ENCODE results near the gene SLC31A1. TPM values are rescaled to one million over a fixed set of nuclear protein-coding genes. Genes with fewer than 3 reads are reported as not detected.

SLC31A1 gene
- total and polyA plus RNA-seq, 2 of the 8 experiments (the other 6 are each of a cell fraction or from before 2014, with no cell fraction given): 23.9 to 40.8 TPM

DNA sequence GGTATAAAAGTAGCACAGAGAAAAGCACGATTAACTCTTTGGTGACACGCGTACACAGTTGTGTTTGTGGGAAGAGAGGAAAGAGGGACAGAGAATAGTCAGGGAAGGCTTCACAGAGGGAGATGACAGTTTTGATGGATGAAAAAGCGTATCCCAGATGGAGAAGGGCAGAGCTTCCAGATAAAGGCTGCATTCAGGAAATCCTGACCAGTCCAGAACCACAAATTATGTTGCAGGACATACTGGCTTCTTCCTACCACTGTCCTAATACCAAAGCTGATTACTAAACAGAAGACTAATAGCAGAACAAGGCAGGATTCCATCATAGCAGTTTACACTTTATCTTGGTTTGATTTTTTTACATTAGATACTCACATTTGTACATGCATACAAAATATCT, 36.1 kb upstream of the SLC31A1 start:
- Histone ChIP-seq H2AK5ac (ENCODE audit: low read depth, low read length) (no peak overlapping the region), H3K27me3 (replicated peaks in 1 of 4; ENCODE audit: control insufficient read depth in 3 of 4, extremely low read depth in 1 of 4, insufficient read depth in 3 of 4, low read length in 3 of 4) (no peaks in the 10 kb centered on the region), H4K5ac (ENCODE audit: insufficient read length, low read depth, low read length) (no peak overlapping the region), H3K9ac (replicated peaks in 1 of 4; ENCODE audit: extremely low read depth in 1 of 4, low read depth in 3 of 4, low read length in 3 of 4) (no peak overlapping the region), H3K36me3 (ENCODE audit: control insufficient read depth in 2 of 4, insufficient read depth in 4 of 4, low read length in 3 of 4) (peaks cover 0 to 63% (median 33%) of the 10 kb centered on the region in 4 experiments; a peak in 7 of 8 replicates), H3K79me1 (ENCODE audit: low read depth, low read length) (no peaks in the 10 kb centered on the region), H3K4me3 (ENCODE audit: extremely low read depth in 1 of 4, insufficient read depth in 2 of 4, low read depth in 3 of 4, low read length in 4 of 4) (no peak overlapping the region), H3K23ac (ENCODE audit: insufficient read length) (no peak overlapping the region), H2BK15ac (ENCODE audit: low read length) (no peak overlapping the region), H3K56ac (replicated peaks; ENCODE audit: insufficient read length, low read depth, low read length) (no peak overlapping the region), H3K4me2 (ENCODE audit: insufficient read depth in 1 of 2, low read depth in 2 of 2, low read length in 2 of 2) (no peak overlapping the region), H3K27ac (ENCODE audit: low read depth, low read length) (no peak overlapping the region), H2AFZ (ENCODE audit: low read length) (no peak overlapping the region), H3K9me3 (ENCODE audit: insufficient read depth in 2 of 2, low read depth in 1 of 2, low read length in 1 of 2) (no peaks in the 10 kb centered on the region), H2BK5ac (ENCODE audit: low read depth, low read length) (no peak overlapping the region), H2BK12ac (ENCODE audit: low read depth, low read length) (no peak overlapping the region), H3K4ac (replicated peaks; ENCODE audit: insufficient read length, low read depth, low read length) (no peak overlapping the region), H3K79me2 (ENCODE audit: control insufficient read depth in 1 of 2, insufficient read depth in 2 of 2, low read length in 2 of 2) (no peaks in the 10 kb centered on the region), H4K20me1 (replicated peaks in 1 of 2; ENCODE audit: control insufficient read depth in 1 of 2, insufficient read depth in 2 of 2, low read length in 2 of 2) (no peaks in the 10 kb centered on the region), H3K4me1 (replicated peaks in 1 of 4; ENCODE audit: control insufficient read depth in 3 of 4, insufficient read depth in 4 of 4, low read length in 3 of 4) (no peaks in the 10 kb centered on the region), H2BK20ac (ENCODE audit: low read length) (no peak overlapping the region), H2BK120ac (replicated peaks; ENCODE audit: low read depth, low read length) (no peak overlapping the region), H3K14ac (ENCODE audit: insufficient read length) (no peak overlapping the region), H3K23me2 (ENCODE audit: low read depth, low read length) (no peaks in the 10 kb centered on the region), H3K18ac (ENCODE audit: extremely low read depth, low read length) (no peak overlapping the region), H4K91ac (replicated peaks; ENCODE audit: insufficient read length, low read length) (no peak overlapping the region), H4K8ac (ENCODE audit: extremely low read depth, insufficient read depth, low read length) (no peak overlapping the region)
- DNase-seq (ENCODE audit: low read depth in 1 of 2, low spot score in 2 of 2) (no peak), FAIRE-seq (no peak)
- ChIA-PET CTCF (ENCODE audit: partially characterized antibody) (interaction anchor here (1.3 to 1.6 kb wide), 2 partner anchors 9 to 11 kb away, joined by 4 to 7 read pairs; no protein-coding TSS in a partner anchor), POLR2A (ENCODE audit: partially characterized antibody) (no interaction called here)
- WGBS, 2 experiments (ENCODE audit: extremely low coverage in 1 of 2, insufficient coverage in 1 of 2, insufficient read length in 1 of 2, insufficient replicate concordance in 2 of 2, low coverage in 1 of 2, low lambda C conversion rate in 2 of 2, missing lambda C conversion rate in 1 of 2): 84% methylated on average over 4 of the region's 4 CpGs; no CpG with 5 or more reads in 1 of the 2 experiments
- TF ChIP-seq SRF (IDR thresholded peaks at IDR 0.05; ENCODE audit: low read depth, low read length): no peak
- TF ChIP-seq RFX5 (IDR thresholded peaks at IDR 0.05; ENCODE audit: borderline replicate concordance, low read depth, low read length): no peak
- TF ChIP-seq, protein P1, sequence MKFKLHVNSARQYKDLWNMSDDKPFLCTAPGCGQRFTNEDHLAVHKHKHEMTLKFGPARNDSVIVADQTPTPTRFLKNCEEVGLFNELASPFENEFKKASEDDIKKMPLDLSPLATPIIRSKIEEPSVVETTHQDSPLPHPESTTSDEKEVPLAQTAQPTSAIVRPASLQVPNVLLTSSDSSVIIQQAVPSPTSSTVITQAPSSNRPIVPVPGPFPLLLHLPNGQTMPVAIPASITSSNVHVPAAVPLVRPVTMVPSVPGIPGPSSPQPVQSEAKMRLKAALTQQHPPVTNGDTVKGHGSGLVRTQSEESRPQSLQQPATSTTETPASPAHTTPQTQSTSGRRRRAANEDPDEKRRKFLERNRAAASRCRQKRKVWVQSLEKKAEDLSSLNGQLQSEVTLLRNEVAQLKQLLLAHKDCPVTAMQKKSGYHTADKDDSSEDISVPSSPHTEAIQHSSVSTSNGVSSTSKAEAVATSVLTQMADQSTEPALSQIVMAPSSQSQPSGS (IDR thresholded peaks at IDR 0.05; ENCODE audit: low read length): no peak
- TF ChIP-seq TBP (IDR thresholded peaks at IDR 0.05; ENCODE audit: low read depth, low read length): no peak
- TF ChIP-seq SIN3A (conservative IDR thresholded peaks at IDR 0.05 in 1 of 2, IDR thresholded peaks at IDR 0.05 in 1 of 2; ENCODE audit: low read depth in 1 of 2, low read length in 2 of 2): no peak
- no peak for TF ChIP-seq ASH2L (IDR thresholded peaks at IDR 0.05; ENCODE audit: low read length)
- TF ChIP-seq TEAD4 (IDR thresholded peaks at IDR 0.05; ENCODE audit: low read depth, low read length): no peak
- no peak for TF ChIP-seq CBX5 (IDR thresholded peaks at IDR 0.05; ENCODE audit: low read depth, low read length)
- no peak for TF ChIP-seq POLR2AphosphoS5 (IDR thresholded peaks at IDR 0.05; ENCODE audit: low read depth, low read length)
- no peak for TF ChIP-seq SIRT6 (IDR thresholded peaks at IDR 0.05; ENCODE audit: low read length)
- TF ChIP-seq RBBP5 (IDR thresholded peaks at IDR 0.05; ENCODE audit: borderline replicate concordance, low read depth, low read length): no peak
- no peak for TF ChIP-seq GABPA (IDR thresholded peaks at IDR 0.05; ENCODE audit: borderline replicate concordance, insufficient read depth, low read length)
- TF ChIP-seq BRCA1 (IDR thresholded peaks at IDR 0.05; ENCODE audit: low read depth, low read length): no peak
- no peak for TF ChIP-seq CHD1 (IDR thresholded peaks at IDR 0.05; ENCODE audit: low read depth, low read length)
